Measurements from ENCODE around the gene NTM. TPM values are rescaled to one million over a fixed set of nuclear protein-coding genes. Genes with fewer than 3 reads are reported as not detected.

NTM gene
- total RNA-seq, 2 donors from 2014 or later = 1.7 to 3.6 TPM

DNA sequence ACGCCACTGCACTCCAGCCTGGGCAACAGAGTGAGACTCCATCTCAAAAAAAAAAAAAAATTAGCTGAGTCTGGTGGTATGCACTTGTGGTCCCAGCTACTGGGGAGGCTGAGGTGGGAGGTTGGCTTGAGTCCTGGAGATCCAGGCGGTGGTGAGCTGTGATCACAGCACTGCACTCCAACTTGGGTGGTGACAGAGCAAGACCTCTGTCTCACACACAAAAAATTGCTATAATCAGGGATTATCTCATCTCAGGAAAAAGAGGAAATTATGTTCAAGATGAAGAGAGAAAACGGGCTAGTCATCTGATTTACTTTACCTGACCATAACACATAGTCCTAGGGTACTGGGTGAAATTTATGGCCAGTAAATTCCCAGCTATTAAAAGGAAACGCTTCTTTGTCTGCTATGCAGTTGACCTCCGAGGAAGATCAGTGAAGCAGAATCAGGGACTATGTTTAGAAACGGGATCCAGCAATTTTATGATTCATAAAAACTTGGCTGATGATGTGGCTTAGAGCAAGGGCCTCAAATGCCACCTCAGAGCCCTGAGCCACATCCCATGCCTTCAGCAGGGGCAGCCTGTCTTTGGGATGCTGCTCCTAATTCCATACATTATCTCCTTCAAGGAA, 386.2 kb downstream of the NTM start:
- Histone ChIP-seq H3K4me3 (ENCODE audit: low read length) (no peak overlapping the region), H3K36me3 (ENCODE audit: control insufficient read depth, insufficient read depth, low read length) (no peaks in the 10 kb centered on the region), H3K9me3 (ENCODE audit: control insufficient read depth, low read length) (no peaks in the 10 kb centered on the region), H3K27me3 (ENCODE audit: control insufficient read depth, insufficient read depth, low read length, poor library complexity, severe bottlenecking) (no peaks in the 10 kb centered on the region), H3K27ac (ENCODE audit: low read depth, low read length) (no peak overlapping the region), H3K9ac (ENCODE audit: extremely low read depth, low read length, poor library complexity, severe bottlenecking) (no peak overlapping the region), H3K4me1 (ENCODE audit: control insufficient read depth, insufficient read depth, low read length) (no peaks in the 10 kb centered on the region)
- H3K36me3 Mint-ChIP-seq (ENCODE audit: low read depth) = no peaks in the 10 kb centered on the region
- H3K27ac Mint-ChIP-seq = no peak overlapping the region
- H3K9me3 Mint-ChIP-seq = peaks cover 2% of the 10 kb centered on the region
- no peaks in the 10 kb centered on the region for H3K27me3 Mint-ChIP-seq (ENCODE audit: insufficient read depth)
- TF ChIP-seq, protein P1, sequence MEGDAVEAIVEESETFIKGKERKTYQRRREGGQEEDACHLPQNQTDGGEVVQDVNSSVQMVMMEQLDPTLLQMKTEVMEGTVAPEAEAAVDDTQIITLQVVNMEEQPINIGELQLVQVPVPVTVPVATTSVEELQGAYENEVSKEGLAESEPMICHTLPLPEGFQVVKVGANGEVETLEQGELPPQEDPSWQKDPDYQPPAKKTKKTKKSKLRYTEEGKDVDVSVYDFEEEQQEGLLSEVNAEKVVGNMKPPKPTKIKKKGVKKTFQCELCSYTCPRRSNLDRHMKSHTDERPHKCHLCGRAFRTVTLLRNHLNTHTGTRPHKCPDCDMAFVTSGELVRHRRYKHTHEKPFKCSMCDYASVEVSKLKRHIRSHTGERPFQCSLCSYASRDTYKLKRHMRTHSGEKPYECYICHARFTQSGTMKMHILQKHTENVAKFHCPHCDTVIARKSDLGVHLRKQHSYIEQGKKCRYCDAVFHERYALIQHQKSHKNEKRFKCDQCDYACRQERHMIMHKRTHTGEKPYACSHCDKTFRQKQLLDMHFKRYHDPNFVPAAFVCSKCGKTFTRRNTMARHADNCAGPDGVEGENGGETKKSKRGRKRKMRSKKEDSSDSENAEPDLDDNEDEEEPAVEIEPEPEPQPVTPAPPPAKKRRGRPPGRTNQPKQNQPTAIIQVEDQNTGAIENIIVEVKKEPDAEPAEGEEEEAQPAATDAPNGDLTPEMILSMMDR (conservative IDR thresholded peaks at IDR 0.05) = no peak
- 64 to 80% methylated on average over 3 to 6 of the region's 6 CpGs for WGBS, 2 experiments (ENCODE audit: insufficient coverage in 1 of 2, insufficient read length in 1 of 2)
- H3K4me3 Mint-ChIP-seq = no peak overlapping the region
- DNase-seq = no peak
- H3K4me1 Mint-ChIP-seq = peaks cover 2% of the 10 kb centered on the region

- no peak overlapping the region for H3K9ac ChIP-seq (ENCODE audit: extremely low read depth, low read length, poor library complexity, severe bottlenecking)
- Mint-ChIP-seq H3K4me3 (no peak overlapping the region), H3K9me3 (no peaks in the 10 kb centered on the region), H3K27me3 (ENCODE audit: insufficient read depth) (no peaks in the 10 kb centered on the region), H3K4me1 (peaks cover 2% of the 10 kb centered on the region), H3K27ac (no peak overlapping the region), H3K36me3 (ENCODE audit: low read depth) (no peaks in the 10 kb centered on the region)
- WGBS, 2 experiments (ENCODE audit: insufficient coverage in 1 of 2, insufficient read length in 1 of 2) = 87 to 95% methylated on average over 5 to 7 of the region's 7 CpGs
- no peak overlapping the region for H3K4me3 ChIP-seq (ENCODE audit: low read length)
- no peak for DNase-seq
- H3K4me1 ChIP-seq (ENCODE audit: control insufficient read depth, insufficient read depth, low read length) = no peaks in the 10 kb centered on the region
- no peaks in the 10 kb centered on the region for H3K36me3 ChIP-seq (ENCODE audit: control insufficient read depth, insufficient read depth, low read length)
- no peaks in the 10 kb centered on the region for H3K27me3 ChIP-seq (ENCODE audit: control insufficient read depth, insufficient read depth, low read length, poor library complexity, severe bottlenecking)
- H3K9me3 ChIP-seq (ENCODE audit: control insufficient read depth, low read length) = no peaks in the 10 kb centered on the region
- TF ChIP-seq, protein P1 (conservative IDR thresholded peaks at IDR 0.05) = no peak
- H3K27ac ChIP-seq (ENCODE audit: low read depth, low read length) = no peak overlapping the region
Observed at GRCh38 chr11:131758726-131759125, 388.3 kb downstream of the NTM start.

GRCh38 chr11:131759140-131759539, 388.7 kb downstream of the NTM start:
- no peaks in the 10 kb centered on the region for H3K4me1 ChIP-seq (ENCODE audit: control insufficient read depth, insufficient read depth, low read length)
- H3K27me3 Mint-ChIP-seq (ENCODE audit: insufficient read depth) = no peaks in the 10 kb centered on the region
- TF ChIP-seq, protein P1 (conservative IDR thresholded peaks at IDR 0.05) = no peak
- no peak overlapping the region for H3K27ac Mint-ChIP-seq
- H3K4me3 Mint-ChIP-seq = no peak overlapping the region
- no peaks in the 10 kb centered on the region for H3K27me3 ChIP-seq (ENCODE audit: control insufficient read depth, insufficient read depth, low read length, poor library complexity, severe bottlenecking)
- DNase-seq = no peak
- peaks cover 2% of the 10 kb centered on the region for H3K4me1 Mint-ChIP-seq
- H3K9me3 Mint-ChIP-seq = no peaks in the 10 kb centered on the region
- H3K9me3 ChIP-seq (ENCODE audit: control insufficient read depth, low read length) = no peaks in the 10 kb centered on the region
- H3K9ac ChIP-seq (ENCODE audit: extremely low read depth, low read length, poor library complexity, severe bottlenecking) = no peak overlapping the region
- H3K4me3 ChIP-seq (ENCODE audit: low read length) = no peak overlapping the region
- H3K27ac ChIP-seq (ENCODE audit: low read depth, low read length) = no peak overlapping the region
- H3K36me3 ChIP-seq (ENCODE audit: control insufficient read depth, insufficient read depth, low read length) = no peaks in the 10 kb centered on the region
- no peaks in the 10 kb centered on the region for H3K36me3 Mint-ChIP-seq (ENCODE audit: low read depth)
- 91 to 93% methylated on average over 2 of the region's 2 CpGs for WGBS, 2 experiments (ENCODE audit: insufficient coverage in 1 of 2, insufficient read length in 1 of 2)
